ENCODE measurements around the gene PRAF2. TPM values are rescaled to one million over a fixed set of nuclear protein-coding genes. Genes with fewer than 3 reads are reported as not detected.

The PRAF2 gene
- 22.6 and 24.1 TPM in 2 replicates for total RNA-seq
- long read RNA-seq, partial matches to known transcripts, result 0 of 3 reads
- long read RNA-seq, other reads (novel, unspliced or antisense), result 1 of 3 reads

GRCh38 chrX:49073601-49074575, at the start of gene PRAF2:
Gene PRAF2 (minus strand): TSS chrX:49074002. CDS start chrX:49073987, 15 bp downstream.
- Mint-ChIP-seq H3K4me3 (ENCODE audit: low read depth) (peak within 1 kb of the TSS; percentile 82), H3K36me3 (ENCODE audit: insufficient read depth) (no peaks in the 10 kb centered on the region), H3K27me3 (no peaks in the 10 kb centered on the region), H3K27ac (peak within 1 kb of the TSS; percentile 80), H3K4me1 (ENCODE audit: low read depth) (peaks cover 5% of the 10 kb centered on the region), H3K9me3 (ENCODE audit: low read depth) (no peaks in the 10 kb centered on the region)
- TF ChIP-seq, protein P1, sequence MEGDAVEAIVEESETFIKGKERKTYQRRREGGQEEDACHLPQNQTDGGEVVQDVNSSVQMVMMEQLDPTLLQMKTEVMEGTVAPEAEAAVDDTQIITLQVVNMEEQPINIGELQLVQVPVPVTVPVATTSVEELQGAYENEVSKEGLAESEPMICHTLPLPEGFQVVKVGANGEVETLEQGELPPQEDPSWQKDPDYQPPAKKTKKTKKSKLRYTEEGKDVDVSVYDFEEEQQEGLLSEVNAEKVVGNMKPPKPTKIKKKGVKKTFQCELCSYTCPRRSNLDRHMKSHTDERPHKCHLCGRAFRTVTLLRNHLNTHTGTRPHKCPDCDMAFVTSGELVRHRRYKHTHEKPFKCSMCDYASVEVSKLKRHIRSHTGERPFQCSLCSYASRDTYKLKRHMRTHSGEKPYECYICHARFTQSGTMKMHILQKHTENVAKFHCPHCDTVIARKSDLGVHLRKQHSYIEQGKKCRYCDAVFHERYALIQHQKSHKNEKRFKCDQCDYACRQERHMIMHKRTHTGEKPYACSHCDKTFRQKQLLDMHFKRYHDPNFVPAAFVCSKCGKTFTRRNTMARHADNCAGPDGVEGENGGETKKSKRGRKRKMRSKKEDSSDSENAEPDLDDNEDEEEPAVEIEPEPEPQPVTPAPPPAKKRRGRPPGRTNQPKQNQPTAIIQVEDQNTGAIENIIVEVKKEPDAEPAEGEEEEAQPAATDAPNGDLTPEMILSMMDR (IDR thresholded peaks at IDR 0.05; ENCODE audit: unreplicated experiment), result no peak
- peak; percentile 69 for DNase-seq (ENCODE audit: low spot score, unreplicated experiment)

GRCh38 chrX:49122499-49122898, 48.7 kb upstream of the PRAF2 start:
- Mint-ChIP-seq H3K9me3 (ENCODE audit: low read depth) (peaks cover 16% of the 10 kb centered on the region), H3K27me3 (no peaks in the 10 kb centered on the region), H3K4me1 (ENCODE audit: low read depth) (peaks cover 6% of the 10 kb centered on the region), H3K27ac (no peak overlapping the region), H3K4me3 (ENCODE audit: low read depth) (peak overlapping the region; percentile 98), H3K36me3 (ENCODE audit: insufficient read depth) (peaks cover 10% of the 10 kb centered on the region)
- TF ChIP-seq, protein P1 (IDR thresholded peaks at IDR 0.05; ENCODE audit: unreplicated experiment), result no peak
- no peak for DNase-seq (ENCODE audit: low spot score, unreplicated experiment)

GRCh38 chrX:49120091-49120490, 46.3 kb upstream of the PRAF2 start:
- Mint-ChIP-seq H3K36me3 (ENCODE audit: insufficient read depth) (peaks cover 23% of the 10 kb centered on the region), H3K27ac (peak overlapping the region; percentile 22), H3K9me3 (ENCODE audit: low read depth) (peaks cover 24% of the 10 kb centered on the region), H3K4me3 (ENCODE audit: low read depth) (no peak overlapping the region), H3K4me1 (ENCODE audit: low read depth) (peaks cover 6% of the 10 kb centered on the region), H3K27me3 (no peaks in the 10 kb centered on the region)
- TF ChIP-seq, protein P1 (IDR thresholded peaks at IDR 0.05; ENCODE audit: unreplicated experiment), result no peak
- no peak for DNase-seq (ENCODE audit: low spot score, unreplicated experiment)

DNA sequence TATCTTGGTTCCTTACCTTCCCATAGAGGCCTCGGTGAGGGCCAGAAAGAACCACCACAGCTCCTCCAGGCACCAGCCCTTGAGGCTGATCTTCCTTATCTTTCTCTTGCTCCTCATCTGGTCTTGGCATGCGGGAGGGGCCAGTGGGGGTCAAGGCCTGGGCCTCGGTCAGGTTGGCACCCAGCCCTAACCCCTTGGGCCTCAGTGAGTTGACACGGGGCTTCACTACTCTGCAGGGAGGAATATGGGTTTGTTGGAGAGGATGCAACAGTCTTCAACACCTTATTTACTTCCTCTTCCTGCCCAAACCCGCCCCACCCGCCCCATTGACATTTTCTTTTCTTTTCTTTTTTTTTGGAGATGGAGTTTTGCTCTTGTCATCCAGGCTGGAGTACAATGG, 43.8 kb upstream of the PRAF2 start:
- DNase-seq (ENCODE audit: low spot score, unreplicated experiment), result no peak
- Mint-ChIP-seq H3K4me1 (ENCODE audit: low read depth) (no peaks in the 10 kb centered on the region), H3K36me3 (ENCODE audit: insufficient read depth) (peaks cover 24% of the 10 kb centered on the region), H3K27ac (no peak overlapping the region), H3K4me3 (ENCODE audit: low read depth) (no peak overlapping the region), H3K9me3 (ENCODE audit: low read depth) (peaks cover 18% of the 10 kb centered on the region), H3K27me3 (no peaks in the 10 kb centered on the region)
- TF ChIP-seq, protein P1 (IDR thresholded peaks at IDR 0.05; ENCODE audit: unreplicated experiment), result no peak

GRCh38 chrX:49116716-49117115, 42.9 kb upstream of the PRAF2 start:
- no peak overlapping the region for H3K4me3 Mint-ChIP-seq (ENCODE audit: low read depth)
- H3K9me3 Mint-ChIP-seq (ENCODE audit: low read depth), result peaks cover 15% of the 10 kb centered on the region
- H3K36me3 Mint-ChIP-seq (ENCODE audit: insufficient read depth), result peaks cover 25% of the 10 kb centered on the region

More at GRCh38 chrX:49116716-49117115, 42.9 kb upstream of the PRAF2 start:
- H3K27ac Mint-ChIP-seq, result no peak overlapping the region
- no peaks in the 10 kb centered on the region for H3K27me3 Mint-ChIP-seq
- H3K4me1 Mint-ChIP-seq (ENCODE audit: low read depth), result no peaks in the 10 kb centered on the region
- DNase-seq (ENCODE audit: low spot score, unreplicated experiment), result no peak
- TF ChIP-seq, protein P1 (IDR thresholded peaks at IDR 0.05; ENCODE audit: unreplicated experiment), result no peak
